Liver (tissue), 9 donors: ENCODE measurements around the gene RAPGEF1. TPM values are rescaled to one million over a fixed set of nuclear protein-coding genes. Genes with fewer than 3 reads are reported as not detected.

ENCODE experiments used
- DNase-seq: peaks from one replicate; pipeline ENCODE4 v3.0.0-alpha.2; 2017; ENCODE audit warnings: low spot score
- H3K27ac ChIP-seq, 2 donors: one replicate each; pipeline ENCODE4 v1.7.0; 2013; ENCODE audit warnings: inconsistent platforms in 2 of 2, low read length in 2 of 2, control low read depth in 1 of 2, low read depth in 1 of 2, mild to moderate bottlenecking in 1 of 2
- H3K27me3 ChIP-seq, 4 donors: one replicate each; pipeline versions ENCODE4 v1.6.1 to v1.7.0; 2013; ENCODE audit warnings: low read length in 3 of 4, inconsistent platforms in 1 of 4, mild to moderate bottlenecking in 1 of 4, moderate library complexity in 1 of 4; ENCODE audit not compliant: control insufficient read depth in 4 of 4, insufficient read depth in 4 of 4
- H3K36me3 ChIP-seq, 4 donors: one replicate each; pipeline versions ENCODE4 v1.6.1 to v1.7.0; 2013; ENCODE audit warnings: low read length in 3 of 4, mild to moderate bottlenecking in 3 of 4, low read depth in 1 of 4, moderate library complexity in 1 of 4; ENCODE audit not compliant: control insufficient read depth in 4 of 4, insufficient read depth in 3 of 4
- H3K4me1 ChIP-seq, 4 donors: one replicate each; pipeline versions ENCODE4 v1.6.1 to v1.7.0; 2013; ENCODE audit warnings: low read length in 3 of 4, mild to moderate bottlenecking in 3 of 4, moderate library complexity in 1 of 4; ENCODE audit not compliant: control insufficient read depth in 4 of 4, insufficient read depth in 4 of 4
- H3K4me3 ChIP-seq, 3 donors: one replicate each; pipeline versions ENCODE4 v1.6.1 to v1.7.0; 2013; ENCODE audit warnings: low read length in 3 of 3, control low read depth in 1 of 3, low read depth in 1 of 3, mild to moderate bottlenecking in 1 of 3
- H3K9ac ChIP-seq, 2 donors: one replicate each; pipeline ENCODE4 v1.7.0; 2013; ENCODE audit warnings: low read length in 2 of 2, mild to moderate bottlenecking in 2 of 2, moderate library complexity in 2 of 2, control low read depth in 1 of 2, low read depth in 1 of 2
- H3K9me3 ChIP-seq, 4 donors: one replicate each; pipeline versions ENCODE4 v1.6.1 to v1.7.0; 2013; ENCODE audit warnings: low read length in 3 of 4; ENCODE audit not compliant: control insufficient read depth in 4 of 4
- FOXA1 ChIP-seq: IDR thresholded peaks from 2 replicates; pipeline ENCODE4 v1.6.1; 2016; ENCODE audit warnings: antibody characterized with exemption
- GABPA ChIP-seq, 2 donors: IDR thresholded peaks in 1 of 2; conservative IDR thresholded peaks in 1 of 2; 2 replicates each; pipeline ENCODE4 v1.6.1; 2016; ENCODE audit warnings: antibody characterized with exemption in 2 of 2, mild to moderate bottlenecking in 1 of 2, moderate library complexity in 1 of 2
- HNF4G ChIP-seq: IDR thresholded peaks from 2 replicates; pipeline ENCODE4 v1.6.1; 2016; ENCODE audit warnings: antibody characterized with exemption
- NR2F2 ChIP-seq: IDR thresholded peaks from 2 replicates; pipeline ENCODE4 v1.6.1; 2016; ENCODE audit warnings: antibody characterized with exemption
- YY1 ChIP-seq: IDR thresholded peaks from 2 replicates; pipeline ENCODE4 v1.6.1; 2016; ENCODE audit warnings: antibody characterized with exemption, mild to moderate bottlenecking
- WGBS: extraction: QIAGEN DNeasy Blood & Tissue Kit; methylation state at CpG from one replicate; pipeline ENCODE4 v1.1.7; 2013; 5-methylcytosine and 5-hydroxymethylcytosine counted together
- polyA plus RNA-seq, 2 donors: library from polyadenylated mRNA; stranded (reverse) in 1 of 2; unstranded in 1 of 2; fragments of 200-250 nt in 1 of 2; fragments of >200 nt in 1 of 2; fragmentation: Nextera tagmentation in 1 of 2; extraction: Ambion mirVana in 1 of 2; gene quantifications; one replicate each; pipeline versions ENCODE4 v1.2.1 to v1.2.3, GENCODE V29; 2013 to 2015
- total RNA-seq, 2 donors: library from RNA; depleted of rRNA; stranded (reverse); fragments of >200 nt; gene quantifications; one replicate each; pipeline ENCODE4 v1.2.3, GENCODE V29; 2014
- TF ChIP-seq, protein P1 (sequence below): fragments of 150-350 bp; IDR thresholded peaks from 2 replicates; pipeline ENCODE4 v1.5.1; 2017; ENCODE audit warnings: improper control_type of control experiment, low read depth, low read length; ENCODE audit not compliant: missing input control
- TF ChIP-seq, protein P2 (sequence below): IDR thresholded peaks from 2 replicates; pipeline ENCODE4 v1.6.1; 2016; ENCODE audit warnings: antibody characterized with exemption, mild to moderate bottlenecking
- donor health status: healthy.
- donor health status: healthy.
- donor health status: healthy.
- donor health status: healthy.
- donor health status: healthy.

The RAPGEF1 gene
- total and polyA plus RNA-seq, 4 donors, result 5.6 to 19.7 (median 16.8) TPM

GRCh38 chr9:131691969-131692611 is 47.8 kb downstream of the RAPGEF1 start (continued):
- TF ChIP-seq, protein P1, sequence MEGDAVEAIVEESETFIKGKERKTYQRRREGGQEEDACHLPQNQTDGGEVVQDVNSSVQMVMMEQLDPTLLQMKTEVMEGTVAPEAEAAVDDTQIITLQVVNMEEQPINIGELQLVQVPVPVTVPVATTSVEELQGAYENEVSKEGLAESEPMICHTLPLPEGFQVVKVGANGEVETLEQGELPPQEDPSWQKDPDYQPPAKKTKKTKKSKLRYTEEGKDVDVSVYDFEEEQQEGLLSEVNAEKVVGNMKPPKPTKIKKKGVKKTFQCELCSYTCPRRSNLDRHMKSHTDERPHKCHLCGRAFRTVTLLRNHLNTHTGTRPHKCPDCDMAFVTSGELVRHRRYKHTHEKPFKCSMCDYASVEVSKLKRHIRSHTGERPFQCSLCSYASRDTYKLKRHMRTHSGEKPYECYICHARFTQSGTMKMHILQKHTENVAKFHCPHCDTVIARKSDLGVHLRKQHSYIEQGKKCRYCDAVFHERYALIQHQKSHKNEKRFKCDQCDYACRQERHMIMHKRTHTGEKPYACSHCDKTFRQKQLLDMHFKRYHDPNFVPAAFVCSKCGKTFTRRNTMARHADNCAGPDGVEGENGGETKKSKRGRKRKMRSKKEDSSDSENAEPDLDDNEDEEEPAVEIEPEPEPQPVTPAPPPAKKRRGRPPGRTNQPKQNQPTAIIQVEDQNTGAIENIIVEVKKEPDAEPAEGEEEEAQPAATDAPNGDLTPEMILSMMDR, result no peak

- Histone ChIP-seq H3K4me1 (peaks cover 2 to 28% (median 13%) of the 10 kb centered on the region in 4 donors), H3K27ac (no peak overlapping the region), H3K36me3 (no peaks in the 10 kb centered on the region), H3K9ac (no peak overlapping the region), H3K27me3 (no peaks in the 10 kb centered on the region), H3K4me3 (no peak overlapping the region), H3K9me3 (no peaks in the 10 kb centered on the region)
- no peak for TF ChIP-seq FOXA1
- no peak for TF ChIP-seq NR2F2
- DNase-seq, result no peak
- WGBS, result 74% methylated on average over 3 of the region's 3 CpGs
Measured at GRCh38 chr9:131690941-131691573, 48.8 kb downstream of the RAPGEF1 start.

DNA sequence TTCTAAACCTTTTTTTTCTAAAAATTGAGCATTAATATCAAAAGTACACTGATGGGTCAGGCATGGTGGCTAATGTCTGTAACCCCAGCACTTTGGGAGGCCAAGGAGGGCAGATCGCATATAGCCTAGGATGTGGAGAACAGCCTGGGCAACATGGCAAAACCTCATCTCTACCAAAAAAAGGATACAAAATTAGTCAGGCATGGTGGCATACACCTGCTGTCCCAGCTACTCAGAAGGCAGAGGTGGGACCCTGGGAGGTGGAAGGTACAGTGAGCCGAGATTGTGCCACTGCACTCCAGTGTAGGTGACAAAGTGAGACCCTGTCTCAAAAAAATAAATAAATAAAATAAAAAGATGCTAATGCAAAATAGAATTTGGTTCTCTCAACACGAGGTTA is 49.4 kb downstream of the RAPGEF1 start:
- no peak overlapping the region for H3K4me3 ChIP-seq
- no peaks in the 10 kb centered on the region for H3K27me3 ChIP-seq
- H3K9me3 ChIP-seq, result no peaks in the 10 kb centered on the region
- WGBS, result 89% methylated on average over 3 of the region's 3 CpGs
- peaks cover 2 to 24% (median 10%) of the 10 kb centered on the region in 4 donors for H3K4me1 ChIP-seq
- no peak overlapping the region for H3K27ac ChIP-seq
- no peak for TF ChIP-seq FOXA1
- H3K36me3 ChIP-seq, result no peaks in the 10 kb centered on the region
- no peak for DNase-seq
- no peak overlapping the region for H3K9ac ChIP-seq

DNA sequence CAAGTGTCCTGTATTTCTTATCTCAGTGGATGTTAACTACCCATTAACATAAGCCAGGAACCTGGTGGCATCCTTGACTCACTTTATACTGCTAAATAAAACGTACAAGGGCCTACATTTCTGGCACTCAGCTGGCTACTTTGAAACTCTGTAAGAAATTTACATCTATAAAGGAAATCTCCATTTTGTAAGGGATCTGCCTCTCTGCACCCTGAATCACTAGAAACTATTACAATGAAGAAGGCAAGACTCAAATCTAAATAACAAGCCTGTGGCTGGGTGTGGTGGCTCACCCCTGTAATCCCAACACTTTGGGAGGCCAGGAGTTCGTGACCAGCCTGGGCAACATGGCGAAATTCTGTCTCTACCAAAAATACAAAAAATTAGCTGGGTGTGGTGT is 51.5 kb downstream of the RAPGEF1 start:
- TF ChIP-seq GABPA (IDR thresholded peaks at IDR 0.05 in 1 of 2, conservative IDR thresholded peaks at IDR 0.05 in 1 of 2) (no peak), NR2F2 (no peak), HNF4G (no peak), YY1 (no peak), FOXA1 (no peak)
- TF ChIP-seq, protein P2, sequence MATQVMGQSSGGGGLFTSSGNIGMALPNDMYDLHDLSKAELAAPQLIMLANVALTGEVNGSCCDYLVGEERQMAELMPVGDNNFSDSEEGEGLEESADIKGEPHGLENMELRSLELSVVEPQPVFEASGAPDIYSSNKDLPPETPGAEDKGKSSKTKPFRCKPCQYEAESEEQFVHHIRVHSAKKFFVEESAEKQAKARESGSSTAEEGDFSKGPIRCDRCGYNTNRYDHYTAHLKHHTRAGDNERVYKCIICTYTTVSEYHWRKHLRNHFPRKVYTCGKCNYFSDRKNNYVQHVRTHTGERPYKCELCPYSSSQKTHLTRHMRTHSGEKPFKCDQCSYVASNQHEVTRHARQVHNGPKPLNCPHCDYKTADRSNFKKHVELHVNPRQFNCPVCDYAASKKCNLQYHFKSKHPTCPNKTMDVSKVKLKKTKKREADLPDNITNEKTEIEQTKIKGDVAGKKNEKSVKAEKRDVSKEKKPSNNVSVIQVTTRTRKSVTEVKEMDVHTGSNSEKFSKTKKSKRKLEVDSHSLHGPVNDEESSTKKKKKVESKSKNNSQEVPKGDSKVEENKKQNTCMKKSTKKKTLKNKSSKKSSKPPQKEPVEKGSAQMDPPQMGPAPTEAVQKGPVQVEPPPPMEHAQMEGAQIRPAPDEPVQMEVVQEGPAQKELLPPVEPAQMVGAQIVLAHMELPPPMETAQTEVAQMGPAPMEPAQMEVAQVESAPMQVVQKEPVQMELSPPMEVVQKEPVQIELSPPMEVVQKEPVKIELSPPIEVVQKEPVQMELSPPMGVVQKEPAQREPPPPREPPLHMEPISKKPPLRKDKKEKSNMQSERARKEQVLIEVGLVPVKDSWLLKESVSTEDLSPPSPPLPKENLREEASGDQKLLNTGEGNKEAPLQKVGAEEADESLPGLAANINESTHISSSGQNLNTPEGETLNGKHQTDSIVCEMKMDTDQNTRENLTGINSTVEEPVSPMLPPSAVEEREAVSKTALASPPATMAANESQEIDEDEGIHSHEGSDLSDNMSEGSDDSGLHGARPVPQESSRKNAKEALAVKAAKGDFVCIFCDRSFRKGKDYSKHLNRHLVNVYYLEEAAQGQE, result no peak
- Histone ChIP-seq H3K9ac (no peak overlapping the region), H3K9me3 (no peaks in the 10 kb centered on the region), H3K4me1 (peaks cover 2 to 24% (median 10%) of the 10 kb centered on the region in 4 donors), H3K27me3 (no peaks in the 10 kb centered on the region), H3K36me3 (no peaks in the 10 kb centered on the region), H3K27ac (no peak overlapping the region), H3K4me3 (no peak overlapping the region)
- no peak for DNase-seq
- WGBS, result 92% methylated on average over 3 of the region's 3 CpGs
